ENCODE results near the gene GALNT17.

Gene GALNT17

GRCh38 chr7:71652510-71652909, 520.6 kb downstream of the GALNT17 start:
- Histone ChIP-seq H3K27ac (no peak overlapping the region), H3K4me2 (no peak overlapping the region), H4K20me1 (no peaks in the 10 kb centered on the region), H3K27me3 (no peaks in the 10 kb centered on the region), H3K4me3 (no peak overlapping the region), H3K36me3 (no peaks in the 10 kb centered on the region), H3K9me3 (peaks cover 13% of the 10 kb centered on the region), H3K9ac (no peak overlapping the region), H3K4me1 (peaks cover 4% of the 10 kb centered on the region; the same call in 1 of the 2 replicates)
- no peak for TF ChIP-seq Cebpa-rat (IDR thresholded peaks at IDR 0.05)

GRCh38 chr7:71657386-71657785, 525.4 kb downstream of the GALNT17 start:
- no peaks in the 10 kb centered on the region for H3K36me3 ChIP-seq
- no peak overlapping the region for H3K4me2 ChIP-seq
- H3K27ac ChIP-seq: no peak overlapping the region
- no peak for TF ChIP-seq Cebpa-rat (IDR thresholded peaks at IDR 0.05)
- no peak overlapping the region for H3K9ac ChIP-seq
- no peaks in the 10 kb centered on the region for H3K9me3 ChIP-seq
- no peaks in the 10 kb centered on the region for H4K20me1 ChIP-seq
- no peaks in the 10 kb centered on the region for H3K27me3 ChIP-seq
- no peak overlapping the region for H3K4me3 ChIP-seq
- 0 out of 2 replicates have a peak, but pooled peaks cover 4% of the 10 kb centered on the region for H3K4me1 ChIP-seq

GRCh38 chr7:71659622-71660021, 527.7 kb downstream of the GALNT17 start:
- no peak overlapping the region for H3K4me3 ChIP-seq
- no peak overlapping the region for H3K27ac ChIP-seq
- no peak overlapping the region for H3K9ac ChIP-seq
- no peaks in the 10 kb centered on the region for H3K9me3 ChIP-seq
- H3K4me2 ChIP-seq: no peak overlapping the region
- H4K20me1 ChIP-seq: no peaks in the 10 kb centered on the region
- H3K36me3 ChIP-seq: no peaks in the 10 kb centered on the region
- TF ChIP-seq Cebpa-rat (IDR thresholded peaks at IDR 0.05): no peak
- 0 out of 2 replicates have a peak, but pooled peaks cover 4% of the 10 kb centered on the region for H3K4me1 ChIP-seq
- no peaks in the 10 kb centered on the region for H3K27me3 ChIP-seq

DNA sequence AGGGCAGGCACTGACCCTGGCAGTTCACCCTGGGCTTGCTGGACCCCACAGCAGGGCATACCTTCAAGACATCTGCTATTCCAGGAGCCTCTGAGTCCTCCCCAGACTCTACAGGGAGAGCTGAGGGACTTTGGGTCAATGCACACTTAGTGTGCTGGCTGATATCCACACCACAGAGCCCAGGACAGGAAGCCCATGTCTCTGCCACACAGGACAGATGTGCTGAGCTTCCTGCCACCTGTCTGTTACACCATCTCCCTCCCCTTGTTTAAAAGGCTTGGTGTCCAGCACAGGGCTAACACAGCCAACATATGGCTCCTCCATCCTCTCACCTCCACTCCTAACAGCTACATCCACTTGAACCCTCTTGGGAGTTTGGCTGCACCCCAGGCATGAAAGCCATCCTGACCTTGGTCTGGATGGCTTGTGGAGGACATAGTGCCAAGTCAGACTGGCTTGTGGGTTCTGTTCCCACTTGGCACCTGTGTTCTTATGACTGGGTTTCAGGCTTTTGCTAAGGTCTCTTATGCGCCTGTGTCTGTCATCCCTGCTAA, 529.8 kb downstream of the GALNT17 start:
- Histone ChIP-seq H3K4me2 (no peak overlapping the region), H3K9ac (no peak overlapping the region), H3K4me1 (0 out of 2 replicates have a peak, but pooled peaks cover 4% of the 10 kb centered on the region), H3K27ac (no peak overlapping the region), H3K9me3 (no peaks in the 10 kb centered on the region), H4K20me1 (no peaks in the 10 kb centered on the region), H3K4me3 (no peak overlapping the region), H3K27me3 (no peaks in the 10 kb centered on the region), H3K36me3 (no peaks in the 10 kb centered on the region)
- no peak for TF ChIP-seq Cebpa-rat (IDR thresholded peaks at IDR 0.05)

DNA sequence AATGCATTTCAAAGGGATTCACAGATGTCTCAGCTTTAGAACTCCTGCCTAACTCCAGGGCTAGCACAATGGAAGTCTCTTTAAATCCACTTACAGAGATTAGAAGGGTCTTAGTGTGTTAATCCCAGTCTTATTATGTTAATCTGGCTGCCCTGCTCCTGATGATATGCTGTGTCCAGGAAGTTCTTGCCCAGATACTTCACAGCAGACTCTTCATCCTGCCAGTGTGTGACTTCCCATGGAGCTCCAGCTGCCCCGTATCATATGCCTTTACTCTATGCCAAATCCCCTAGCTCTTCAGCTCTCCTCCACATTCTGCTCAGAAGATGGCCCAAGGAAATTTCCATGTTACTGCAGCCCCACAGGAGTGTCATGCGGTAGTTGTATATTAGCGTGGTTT, 533.8 kb downstream of the GALNT17 start:
- Histone ChIP-seq H3K27ac (no peak overlapping the region), H4K20me1 (no peaks in the 10 kb centered on the region), H3K4me1 (0 out of 2 replicates have a peak, but pooled peaks cover 4% of the 10 kb centered on the region), H3K27me3 (no peaks in the 10 kb centered on the region), H3K9ac (no peak overlapping the region), H3K4me3 (no peak overlapping the region), H3K36me3 (no peaks in the 10 kb centered on the region), H3K9me3 (no peaks in the 10 kb centered on the region), H3K4me2 (no peak overlapping the region)
- TF ChIP-seq Cebpa-rat (IDR thresholded peaks at IDR 0.05): no peak

DNA sequence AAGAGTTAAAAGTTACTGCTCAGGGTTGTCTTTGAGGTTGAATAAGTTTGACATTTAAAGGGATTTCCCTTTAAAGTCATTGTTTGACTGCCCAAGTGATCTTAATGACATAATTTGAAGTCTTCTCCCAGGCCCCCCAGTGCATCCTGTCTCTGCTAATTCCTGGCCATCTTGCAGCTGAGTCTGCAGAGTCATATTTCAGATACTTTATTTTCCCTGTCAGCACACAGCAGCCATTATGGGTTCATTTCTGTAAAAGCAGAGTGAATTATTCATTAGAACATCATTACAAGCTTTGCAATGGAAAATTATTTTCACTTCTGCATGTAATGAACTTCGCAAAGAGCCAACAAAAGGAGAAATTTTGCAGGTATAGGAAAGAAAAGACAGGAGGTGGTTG, 536.6 kb downstream of the GALNT17 start:
- no peak overlapping the region for H3K4me3 ChIP-seq

DNA sequence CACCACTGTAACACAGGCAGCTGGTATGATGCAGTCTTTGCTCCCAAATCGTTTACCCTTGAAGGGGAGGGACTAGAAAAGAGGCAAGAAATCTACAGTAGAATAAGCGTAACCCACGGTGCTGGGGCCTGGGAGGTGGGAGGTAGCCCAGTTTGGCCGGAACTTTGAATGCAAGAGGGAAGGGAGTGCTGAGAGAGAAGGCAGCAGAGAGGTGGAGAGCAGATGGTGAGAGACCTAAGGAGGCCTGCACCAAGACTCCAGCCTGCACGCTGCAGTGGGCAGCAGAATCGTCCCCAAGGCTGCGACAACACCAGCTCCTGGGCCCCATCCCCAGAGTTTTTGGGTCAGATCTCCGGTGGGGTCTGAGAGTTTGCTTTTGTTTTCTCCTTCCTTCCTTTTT, 547.5 kb downstream of the GALNT17 start:
- no peak overlapping the region for H3K4me2 ChIP-seq
- TF ChIP-seq Cebpa-rat (IDR thresholded peaks at IDR 0.05): no peak
- H3K4me3 ChIP-seq: no peak overlapping the region
- peaks cover 8% of the 10 kb centered on the region for H3K9me3 ChIP-seq
- H3K9ac ChIP-seq: no peak overlapping the region
- no peak overlapping the region for H3K27ac ChIP-seq
- no peaks in the 10 kb centered on the region for H4K20me1 ChIP-seq
- no peaks in the 10 kb centered on the region for H3K36me3 ChIP-seq
- no peaks in the 10 kb centered on the region for H3K4me1 ChIP-seq
- H3K27me3 ChIP-seq: no peaks in the 10 kb centered on the region

More for the DNA sequence above, 536.6 kb downstream of the GALNT17 start:
- H3K27me3 ChIP-seq: no peaks in the 10 kb centered on the region
- H3K27ac ChIP-seq: no peak overlapping the region
- H3K4me1 ChIP-seq: no peaks in the 10 kb centered on the region
- no peaks in the 10 kb centered on the region for H3K36me3 ChIP-seq
- no peaks in the 10 kb centered on the region for H4K20me1 ChIP-seq
- H3K9me3 ChIP-seq: no peaks in the 10 kb centered on the region
- H3K9ac ChIP-seq: no peak overlapping the region
- H3K4me2 ChIP-seq: no peak overlapping the region
- TF ChIP-seq Cebpa-rat (IDR thresholded peaks at IDR 0.05): no peak

DNA sequence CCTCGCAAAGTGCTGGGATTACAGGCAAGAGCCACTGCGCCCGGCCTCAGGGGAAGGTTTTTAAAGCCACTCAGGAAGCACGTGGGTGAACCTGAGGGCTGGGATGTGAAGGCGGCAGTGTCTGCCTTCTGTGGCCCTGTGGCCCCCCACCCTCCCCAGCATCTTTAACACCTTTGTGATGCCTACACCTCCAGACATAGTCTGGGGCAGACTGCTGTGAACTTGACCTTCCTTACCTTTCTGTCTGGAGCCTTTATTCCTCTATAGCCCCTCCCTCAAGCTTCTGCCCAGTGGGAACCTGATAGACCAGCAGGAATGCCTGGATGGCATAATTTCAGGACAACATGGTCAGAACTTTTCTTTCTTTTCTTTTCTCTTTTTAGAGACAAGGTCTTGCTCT, 550.2 kb downstream of the GALNT17 start:
- no peaks in the 10 kb centered on the region for H3K4me1 ChIP-seq
- no peaks in the 10 kb centered on the region for H4K20me1 ChIP-seq
- H3K9ac ChIP-seq: no peak overlapping the region
- H3K9me3 ChIP-seq: peaks cover 8% of the 10 kb centered on the region
- no peak overlapping the region for H3K4me3 ChIP-seq
- H3K4me2 ChIP-seq: no peak overlapping the region
- H3K27me3 ChIP-seq: no peaks in the 10 kb centered on the region
- no peaks in the 10 kb centered on the region for H3K36me3 ChIP-seq
- no peak for TF ChIP-seq Cebpa-rat (IDR thresholded peaks at IDR 0.05)
- H3K27ac ChIP-seq: no peak overlapping the region

DNA sequence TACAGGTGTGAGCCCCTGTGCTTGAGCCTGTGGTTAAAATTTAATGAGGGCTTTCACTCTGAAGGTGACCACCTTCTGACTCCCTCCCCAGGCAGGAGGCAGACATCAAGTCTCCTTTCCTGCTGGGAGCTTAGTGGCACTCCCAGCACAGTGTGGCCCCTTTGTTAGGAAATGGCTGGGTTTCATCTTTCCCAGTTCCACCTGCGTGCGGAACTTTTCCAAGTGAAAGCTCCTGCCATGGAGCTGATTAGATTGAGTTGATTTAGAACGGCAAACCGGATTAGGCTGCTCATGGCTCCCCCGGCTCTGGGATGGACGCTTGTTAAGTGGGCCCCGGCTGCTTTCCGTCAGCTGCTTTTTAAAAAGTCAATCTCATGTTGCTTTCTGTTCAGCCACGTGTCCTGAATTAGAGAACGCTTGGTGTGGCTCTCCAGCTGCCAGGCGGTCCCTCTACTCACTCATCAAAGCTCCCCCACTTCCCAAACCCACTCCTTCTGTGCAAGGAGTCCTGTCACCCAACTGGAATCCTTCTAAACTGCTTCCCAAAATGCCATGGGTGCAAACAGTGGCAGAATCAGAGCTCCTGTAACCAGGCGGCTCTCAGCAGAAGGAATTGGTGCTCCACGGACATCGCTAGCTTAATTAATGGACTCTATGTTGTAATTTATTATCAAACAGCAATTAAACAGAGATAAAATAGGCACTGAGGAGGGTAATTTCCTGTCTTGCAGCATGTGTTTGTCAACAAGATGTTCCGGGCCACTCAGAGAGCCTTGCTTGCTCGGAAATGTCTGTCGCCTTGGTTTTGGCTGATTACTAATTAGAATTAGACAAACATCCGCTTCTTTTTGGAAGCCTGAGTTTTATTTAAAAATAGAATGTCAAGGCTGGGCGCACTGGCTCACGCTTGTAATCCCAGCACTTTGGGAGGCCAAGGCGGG, 551.2 kb downstream of the GALNT17 start:
- TF ChIP-seq Cebpa-rat (IDR thresholded peaks at IDR 0.05): no peak
- H3K4me2 ChIP-seq: no peak overlapping the region
- H3K27ac ChIP-seq: no peak overlapping the region
- no peak overlapping the region for H3K9ac ChIP-seq
- H3K4me3 ChIP-seq: no peak overlapping the region
- H3K4me1 ChIP-seq: no peaks in the 10 kb centered on the region
- no peaks in the 10 kb centered on the region for H3K27me3 ChIP-seq
- no peaks in the 10 kb centered on the region for H4K20me1 ChIP-seq
- peaks cover 8% of the 10 kb centered on the region for H3K9me3 ChIP-seq
- no peaks in the 10 kb centered on the region for H3K36me3 ChIP-seq

GRCh38 chr7:71687286-71687685, 555.3 kb downstream of the GALNT17 start:
- H3K36me3 ChIP-seq: no peaks in the 10 kb centered on the region
- H4K20me1 ChIP-seq: no peaks in the 10 kb centered on the region
- H3K9ac ChIP-seq: no peak overlapping the region
- no peak overlapping the region for H3K4me3 ChIP-seq
- no peaks in the 10 kb centered on the region for H3K9me3 ChIP-seq
- TF ChIP-seq Cebpa-rat (IDR thresholded peaks at IDR 0.05): no peak
- H3K4me2 ChIP-seq: no peak overlapping the region
- H3K27ac ChIP-seq: no peak overlapping the region
- no peaks in the 10 kb centered on the region for H3K4me1 ChIP-seq
- no peaks in the 10 kb centered on the region for H3K27me3 ChIP-seq
